Measurements from ENCODE around the gene CDK18.

The CDK18 gene

DNA sequence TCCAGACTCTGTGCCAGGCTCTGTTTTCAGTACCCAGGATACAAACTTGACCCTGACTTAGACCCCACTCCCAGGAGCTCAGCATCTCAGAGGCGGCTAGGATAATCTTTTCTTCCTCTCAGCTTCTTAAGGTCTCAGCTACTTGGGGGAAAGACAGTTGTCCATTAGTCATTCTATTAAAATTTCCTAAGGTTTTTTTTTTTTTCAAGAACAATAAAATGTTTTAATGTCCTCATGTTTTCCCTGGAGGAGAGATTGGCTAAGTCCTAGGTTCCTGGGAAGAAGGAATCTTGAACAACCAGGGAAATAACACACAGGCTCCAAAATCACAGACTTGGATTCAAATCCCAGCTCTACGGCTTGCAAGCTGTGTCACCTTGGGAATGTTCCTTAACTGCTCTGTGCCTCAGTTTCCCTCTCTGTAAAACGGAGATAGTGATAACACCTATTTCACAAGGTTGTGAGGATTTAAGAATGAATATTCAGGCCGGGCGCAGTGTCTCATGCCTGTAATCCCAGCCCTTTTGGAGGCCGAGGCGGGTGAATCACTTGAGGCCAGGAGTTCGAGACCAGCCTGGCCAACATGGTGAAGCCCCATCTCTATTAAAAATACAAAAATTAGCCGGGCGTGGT lies 33.0 kb downstream of the CDK18 start:
- TF ChIP-seq, protein P1, sequence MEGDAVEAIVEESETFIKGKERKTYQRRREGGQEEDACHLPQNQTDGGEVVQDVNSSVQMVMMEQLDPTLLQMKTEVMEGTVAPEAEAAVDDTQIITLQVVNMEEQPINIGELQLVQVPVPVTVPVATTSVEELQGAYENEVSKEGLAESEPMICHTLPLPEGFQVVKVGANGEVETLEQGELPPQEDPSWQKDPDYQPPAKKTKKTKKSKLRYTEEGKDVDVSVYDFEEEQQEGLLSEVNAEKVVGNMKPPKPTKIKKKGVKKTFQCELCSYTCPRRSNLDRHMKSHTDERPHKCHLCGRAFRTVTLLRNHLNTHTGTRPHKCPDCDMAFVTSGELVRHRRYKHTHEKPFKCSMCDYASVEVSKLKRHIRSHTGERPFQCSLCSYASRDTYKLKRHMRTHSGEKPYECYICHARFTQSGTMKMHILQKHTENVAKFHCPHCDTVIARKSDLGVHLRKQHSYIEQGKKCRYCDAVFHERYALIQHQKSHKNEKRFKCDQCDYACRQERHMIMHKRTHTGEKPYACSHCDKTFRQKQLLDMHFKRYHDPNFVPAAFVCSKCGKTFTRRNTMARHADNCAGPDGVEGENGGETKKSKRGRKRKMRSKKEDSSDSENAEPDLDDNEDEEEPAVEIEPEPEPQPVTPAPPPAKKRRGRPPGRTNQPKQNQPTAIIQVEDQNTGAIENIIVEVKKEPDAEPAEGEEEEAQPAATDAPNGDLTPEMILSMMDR (conservative IDR thresholded peaks at IDR 0.05): no peak
- H3K27ac ChIP-seq: no peak overlapping the region

DNA sequence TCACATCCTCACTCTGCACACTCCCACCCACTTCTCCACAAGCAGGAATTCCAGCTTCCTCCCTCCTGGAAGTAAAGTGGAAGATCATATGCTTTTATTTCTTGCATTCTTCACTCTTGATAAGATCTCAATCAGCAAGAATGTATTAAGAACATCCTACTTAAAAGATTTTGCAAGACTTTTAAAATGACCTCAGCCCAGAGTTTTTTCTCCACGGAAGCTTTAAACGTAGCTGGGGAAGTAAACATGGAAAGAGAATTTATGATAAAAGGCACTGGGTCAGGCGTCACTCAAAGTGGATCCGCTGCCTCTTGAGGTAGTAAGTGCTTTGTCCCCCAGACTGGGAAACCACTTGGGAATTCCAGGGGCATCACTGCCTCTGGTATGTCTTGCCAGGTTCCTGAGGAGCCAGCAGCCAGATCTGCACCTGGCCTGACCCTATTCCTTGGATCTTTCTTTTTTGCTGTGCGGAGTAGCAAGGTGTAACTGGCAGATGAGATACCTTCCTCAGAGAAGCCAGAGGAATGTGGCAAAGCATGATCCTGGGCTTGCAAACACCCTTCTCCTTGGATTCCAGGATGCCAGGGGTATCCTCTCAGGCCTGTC lies 33.9 kb downstream of the CDK18 start:
- TF ChIP-seq, protein P1 (conservative IDR thresholded peaks at IDR 0.05): no peak
- no peak overlapping the region for H3K27ac ChIP-seq

DNA sequence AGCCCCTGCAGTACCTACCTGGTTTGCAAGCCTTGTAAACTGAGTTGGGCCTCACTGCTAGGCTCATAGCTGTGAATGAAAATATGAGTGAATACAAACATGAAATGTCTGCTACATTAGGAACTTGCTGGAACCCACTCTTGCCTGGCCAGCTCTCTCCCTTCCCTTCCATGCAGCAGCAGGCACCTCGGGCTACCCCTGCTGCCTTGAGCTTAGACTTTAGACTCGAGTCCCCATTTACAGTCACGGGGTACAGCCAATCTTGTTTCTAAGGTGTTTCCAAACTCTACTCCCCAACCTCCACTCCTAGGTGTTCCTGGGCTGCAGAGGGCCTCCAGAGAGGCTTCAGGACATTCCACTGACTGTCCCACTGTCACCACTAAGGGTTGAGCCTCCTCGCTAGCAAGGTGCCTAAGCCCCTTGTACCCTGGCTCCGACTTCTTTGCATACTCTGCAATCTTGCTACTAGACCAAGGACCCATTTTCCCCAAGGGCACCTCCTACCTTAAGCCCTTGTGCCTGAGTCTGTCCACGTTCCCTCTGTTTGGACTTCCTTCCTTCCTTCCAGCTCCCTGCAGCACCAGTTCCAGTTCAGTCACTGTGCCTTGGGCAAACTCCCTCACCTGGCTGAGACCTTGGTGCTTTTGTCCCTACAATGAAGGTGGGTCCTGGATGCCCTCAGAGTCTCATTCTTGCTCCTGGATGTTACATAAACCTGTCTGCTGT lies 36.9 kb downstream of the CDK18 start:
- no peak overlapping the region for H3K27ac ChIP-seq
- TF ChIP-seq, protein P1 (conservative IDR thresholded peaks at IDR 0.05): no peak

DNA sequence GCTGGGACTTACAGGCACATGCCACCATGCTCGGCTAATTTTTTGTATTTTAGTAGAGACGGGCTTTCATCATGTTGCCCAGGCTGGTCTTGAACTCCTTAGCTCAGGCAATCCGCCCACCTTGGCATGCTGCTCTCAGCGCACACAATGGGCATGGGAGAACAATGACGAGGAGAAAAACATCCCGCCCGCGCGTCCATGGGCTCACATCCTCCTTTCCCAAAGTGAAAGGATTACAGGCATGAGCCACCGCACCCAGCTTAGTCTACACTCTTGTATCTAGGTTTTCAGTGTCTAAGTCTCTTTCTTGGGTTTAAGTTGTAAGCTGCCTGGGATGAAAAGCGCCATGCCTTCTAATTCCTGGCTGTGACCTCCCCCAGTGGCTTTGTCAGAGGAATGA lies 37.9 kb downstream of the CDK18 start:
- peak overlapping the region; percentile 87 for H3K27ac ChIP-seq

DNA sequence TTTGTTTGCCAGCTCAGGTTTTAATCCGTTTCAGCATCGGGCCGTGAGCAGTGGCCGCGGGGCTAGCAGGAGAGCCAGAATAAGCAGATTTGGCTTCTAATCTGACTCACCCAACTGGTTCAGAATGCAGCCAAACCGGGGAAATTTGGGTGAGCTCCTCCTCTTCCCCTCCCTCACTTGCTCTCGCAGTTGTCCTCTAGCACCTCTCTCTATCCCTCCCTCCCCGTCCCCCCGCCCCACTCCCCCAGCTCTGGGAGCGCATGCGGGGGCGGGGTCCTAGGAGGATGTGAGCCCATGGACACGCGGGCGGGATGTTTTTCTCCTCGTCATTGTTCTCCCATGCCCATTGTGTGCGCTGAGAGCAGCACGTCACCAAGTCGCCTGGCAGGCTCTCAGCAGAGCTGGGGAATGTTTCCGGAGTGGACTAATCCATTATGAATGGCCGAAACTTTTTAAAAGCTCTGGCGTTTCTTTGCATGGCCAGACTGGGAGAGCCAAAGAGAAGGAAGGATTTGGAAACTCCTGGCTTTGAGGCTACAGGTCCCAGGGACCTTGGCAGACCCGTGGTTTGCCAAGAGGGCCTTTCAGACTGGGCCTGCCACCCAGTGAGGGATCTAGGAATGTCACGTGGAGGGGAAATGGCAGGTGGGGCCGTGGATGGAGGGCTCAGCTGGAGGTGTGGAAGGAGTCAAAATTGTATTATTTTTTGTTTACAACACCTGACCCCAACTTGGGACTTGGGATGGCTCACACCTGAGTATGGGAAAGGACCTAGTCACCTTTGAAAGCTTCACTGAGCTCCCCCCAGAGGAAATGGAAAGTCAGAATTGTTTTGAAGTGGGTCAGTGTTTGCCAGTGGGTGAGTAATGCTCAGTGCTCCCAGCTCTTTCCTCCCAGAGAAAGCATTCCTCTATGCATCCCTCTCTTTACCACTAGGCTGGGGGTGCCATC lies 39.2 kb downstream of the CDK18 start:
- TF ChIP-seq, protein P1 (conservative IDR thresholded peaks at IDR 0.05): no peak
- H3K27ac ChIP-seq: peak overlapping the region; percentile 87

More for the DNA sequence above, 37.9 kb downstream of the CDK18 start:
- TF ChIP-seq, protein P1 (conservative IDR thresholded peaks at IDR 0.05): no peak

GRCh38 chr1:205545001-205545919 lies 40.8 kb downstream of the CDK18 start:
- H3K27ac ChIP-seq: no peak overlapping the region
- TF ChIP-seq, protein P1 (conservative IDR thresholded peaks at IDR 0.05): no peak

All from VCaP (cell line).